IPS DF 6.9 (cell line): Measurements from ENCODE around the gene MGMT.
"Not testable (repeated sequence)": the region's sequence is repeated elsewhere in the genome, so short reads cannot be mapped to it uniquely, and the experiment has no call there.

Experiments used
- DNase-seq: peaks from one replicate; pipeline ENCODE4 v3.0.0-alpha.2; 2013; ENCODE audit warnings: low read depth, low spot score
- H3K27ac ChIP-seq: one replicate; pipeline ENCODE4 v1.5.1; 2013; ENCODE audit warnings: low read length, control low read depth
- H3K27me3 ChIP-seq: 2 replicates; pipeline ENCODE4 v1.6.1; 2013; ENCODE audit warnings: mild to moderate bottlenecking, low read length; ENCODE audit not compliant: control insufficient read depth, insufficient read depth
- H3K36me3 ChIP-seq: 2 replicates; pipeline ENCODE4 v1.6.1; 2013; ENCODE audit warnings: low read length; ENCODE audit not compliant: control insufficient read depth, insufficient read depth
- H3K4me1 ChIP-seq: 2 replicates; pipeline ENCODE4 v1.6.1; 2013; ENCODE audit warnings: low read length; ENCODE audit not compliant: control insufficient read depth, insufficient read depth
- H3K4me3 ChIP-seq: 2 replicates; pipeline ENCODE4 v1.5.1; 2013; ENCODE audit warnings: mild to moderate bottlenecking, low read length
- H3K9me3 ChIP-seq: 2 replicates; pipeline ENCODE4 v1.6.1; 2013; ENCODE audit warnings: low read length, inconsistent platforms; ENCODE audit not compliant: control insufficient read depth, insufficient read depth
- WGBS: extraction: QIAGEN DNeasy Blood & Tissue Kit; methylation state at CpG from one replicate; pipeline ENCODE4 v1.1.7; 2013; ENCODE audit warnings: mixed read lengths, missing lambda C conversion rate; ENCODE audit not compliant: insufficient read length, insufficient coverage; 5-methylcytosine and 5-hydroxymethylcytosine counted together

The MGMT gene

DNA sequence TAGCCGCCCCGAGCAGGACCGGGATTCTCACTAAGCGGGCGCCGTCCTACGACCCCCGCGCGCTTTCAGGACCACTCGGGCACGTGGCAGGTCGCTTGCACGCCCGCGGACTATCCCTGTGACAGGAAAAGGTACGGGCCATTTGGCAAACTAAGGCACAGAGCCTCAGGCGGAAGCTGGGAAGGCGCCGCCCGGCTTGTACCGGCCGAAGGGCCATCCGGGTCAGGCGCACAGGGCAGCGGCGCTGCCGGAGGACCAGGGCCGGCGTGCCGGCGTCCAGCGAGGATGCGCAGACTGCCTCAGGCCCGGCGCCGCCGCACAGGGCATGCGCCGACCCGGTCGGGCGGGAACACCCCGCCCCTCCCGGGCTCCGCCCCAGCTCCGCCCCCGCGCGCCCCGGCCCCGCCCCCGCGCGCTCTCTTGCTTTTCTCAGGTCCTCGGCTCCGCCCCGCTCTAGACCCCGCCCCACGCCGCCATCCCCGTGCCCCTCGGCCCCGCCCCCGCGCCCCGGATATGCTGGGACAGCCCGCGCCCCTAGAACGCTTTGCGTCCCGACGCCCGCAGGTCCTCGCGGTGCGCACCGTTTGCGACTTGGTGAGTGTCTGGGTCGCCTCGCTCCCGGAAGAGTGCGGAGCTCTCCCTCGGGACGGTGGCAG lies at the start of gene MGMT:
MGMT (plus strand) TSS at position 539 of the 656 bp plus-strand sequence.
- no peaks in the 10 kb centered on the region for H3K36me3 ChIP-seq
- no peak within 1 kb of the TSS for H3K27ac ChIP-seq
- H3K9me3 ChIP-seq: no peaks in the 10 kb centered on the region
- H3K27me3 ChIP-seq: no peaks in the 10 kb centered on the region
- DNase-seq: no peak
- no CpG with 5 or more reads among the region's 85 CpGs for WGBS
- peak within 1 kb of the TSS; percentile 60; the same call in 1 of the 2 replicates for H3K4me3 ChIP-seq
- peaks cover 6% of the 10 kb centered on the region for H3K4me1 ChIP-seq

DNA sequence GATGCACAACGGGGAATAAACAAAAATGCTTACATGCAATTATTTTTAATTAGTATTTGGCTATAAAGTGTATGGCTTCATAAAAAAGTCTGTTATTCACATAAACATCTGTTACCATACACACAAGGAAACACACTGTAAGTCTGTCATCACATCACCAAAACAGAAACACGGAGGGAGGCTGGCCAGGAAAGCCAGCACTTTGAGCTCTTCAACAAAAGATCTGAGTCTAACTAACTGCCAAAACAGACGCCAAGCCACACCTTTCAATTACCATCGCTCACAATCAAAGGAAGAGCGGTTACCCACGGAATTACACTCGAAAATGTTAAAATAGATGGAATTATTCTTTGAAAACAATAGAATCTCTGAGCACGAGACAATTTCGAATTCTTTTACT lies 49.2 kb upstream of the MGMT start:
- H3K36me3 ChIP-seq: no peaks in the 10 kb centered on the region
- H3K27ac ChIP-seq: no peak overlapping the region
- no CpG with 5 or more reads among the region's 9 CpGs for WGBS
- no peak for DNase-seq
- H3K9me3 ChIP-seq: no peaks in the 10 kb centered on the region
- H3K4me3 ChIP-seq: no peak overlapping the region
- no peaks in the 10 kb centered on the region for H3K4me1 ChIP-seq
- H3K27me3 ChIP-seq: no peaks in the 10 kb centered on the region

DNA sequence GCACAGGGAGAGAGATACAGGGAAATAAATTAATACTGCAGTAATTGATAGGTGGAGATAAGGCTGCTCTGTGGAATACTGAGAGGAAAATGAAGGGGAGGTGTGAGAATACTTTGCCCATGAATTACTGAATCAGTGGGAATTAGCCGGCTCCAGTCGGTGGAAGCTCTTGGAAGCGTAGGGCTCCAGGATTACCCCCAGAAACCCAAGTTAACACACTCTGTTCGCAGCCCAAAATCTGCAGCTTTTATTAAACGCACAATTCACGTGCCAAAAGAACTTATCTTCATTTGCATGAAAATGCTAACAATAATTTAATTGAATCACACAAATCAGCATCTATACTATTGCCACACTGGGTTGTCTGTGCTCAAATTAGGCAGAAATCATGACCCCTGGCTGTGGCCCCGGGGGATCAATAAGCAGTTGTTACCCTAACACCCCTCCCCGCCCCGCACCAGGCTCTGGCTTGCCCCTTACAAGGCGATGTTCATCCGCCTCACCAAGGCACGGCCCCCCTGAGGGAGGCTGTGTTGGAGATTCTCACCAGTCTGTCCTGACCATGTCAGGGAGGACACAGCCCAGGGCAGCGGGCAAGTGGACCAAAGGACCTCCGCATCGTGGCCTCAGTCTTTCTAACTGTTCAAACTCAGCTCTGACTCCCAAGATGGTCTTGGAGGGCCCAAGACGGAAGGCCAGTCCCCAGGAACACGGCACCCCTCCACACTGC lies 48.4 kb upstream of the MGMT start:
- Histone ChIP-seq H3K27me3 (no peaks in the 10 kb centered on the region), H3K4me3 (no peak overlapping the region), H3K9me3 (no peaks in the 10 kb centered on the region), H3K36me3 (no peaks in the 10 kb centered on the region), H3K4me1 (no peaks in the 10 kb centered on the region), H3K27ac (no peak overlapping the region)
- whole genome bisulfite sequencing: no CpG with 5 or more reads among the region's 17 CpGs
- DNase-seq: no peak

DNA sequence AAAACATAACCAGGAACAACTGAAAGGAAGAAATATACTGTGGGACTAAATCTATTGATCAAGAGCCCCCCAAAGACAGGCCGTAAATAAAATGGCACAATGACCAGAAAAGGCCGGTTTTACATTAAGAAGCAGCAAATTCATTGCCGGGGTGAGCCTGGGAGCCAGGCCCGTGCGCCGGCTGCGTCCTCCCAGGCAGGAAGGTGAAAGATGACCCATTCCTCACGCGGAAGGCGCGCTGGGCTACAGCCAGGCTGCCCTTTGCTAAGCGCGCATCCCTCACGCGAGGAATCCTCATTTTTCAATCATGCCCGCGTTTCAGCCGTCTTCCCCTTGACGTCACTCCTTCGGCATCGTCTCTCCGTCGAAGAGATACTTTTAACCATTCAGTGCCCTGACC lies 47.6 kb upstream of the MGMT start:
- WGBS: no CpG with 5 or more reads among the region's 23 CpGs
- no peaks in the 10 kb centered on the region for H3K36me3 ChIP-seq
- no peak for DNase-seq
- no peaks in the 10 kb centered on the region for H3K9me3 ChIP-seq
- H3K4me3 ChIP-seq: no peak overlapping the region
- no peaks in the 10 kb centered on the region for H3K4me1 ChIP-seq
- no peak overlapping the region for H3K27ac ChIP-seq
- H3K27me3 ChIP-seq: no peaks in the 10 kb centered on the region

DNA sequence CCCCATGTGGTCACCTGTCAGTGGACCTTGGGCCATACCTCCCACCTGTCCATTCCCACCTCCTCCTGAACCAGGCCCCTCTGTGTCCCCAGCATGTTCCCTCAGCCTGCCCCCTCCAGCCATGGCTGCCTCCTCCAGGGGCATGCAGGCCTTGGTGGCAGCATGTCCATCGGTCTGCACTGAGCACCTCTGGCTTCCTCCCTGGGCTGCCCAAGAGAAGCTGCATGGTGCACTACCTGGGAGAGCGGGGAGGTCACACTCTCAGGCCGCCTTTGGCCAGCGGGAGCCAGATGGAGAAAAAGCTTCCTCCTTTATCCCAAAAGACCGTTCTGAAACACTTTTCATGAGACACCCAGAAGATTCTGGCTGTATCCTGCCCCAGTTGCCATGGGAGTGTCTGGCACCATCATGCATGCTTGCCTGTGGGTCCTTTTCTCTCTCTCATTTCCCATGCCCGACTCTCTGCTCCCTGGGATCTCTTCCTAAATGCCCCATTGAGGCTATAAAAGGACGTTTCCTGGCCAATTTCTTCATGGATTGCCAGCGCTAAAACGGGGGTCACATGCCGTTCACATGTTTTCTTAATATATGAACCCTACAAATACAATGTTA lies 45.5 kb upstream of the MGMT start:
- H3K4me3 ChIP-seq: no peak overlapping the region
- WGBS: no CpG with 5 or more reads among the region's 10 CpGs
- DNase-seq: no peak

DNA sequence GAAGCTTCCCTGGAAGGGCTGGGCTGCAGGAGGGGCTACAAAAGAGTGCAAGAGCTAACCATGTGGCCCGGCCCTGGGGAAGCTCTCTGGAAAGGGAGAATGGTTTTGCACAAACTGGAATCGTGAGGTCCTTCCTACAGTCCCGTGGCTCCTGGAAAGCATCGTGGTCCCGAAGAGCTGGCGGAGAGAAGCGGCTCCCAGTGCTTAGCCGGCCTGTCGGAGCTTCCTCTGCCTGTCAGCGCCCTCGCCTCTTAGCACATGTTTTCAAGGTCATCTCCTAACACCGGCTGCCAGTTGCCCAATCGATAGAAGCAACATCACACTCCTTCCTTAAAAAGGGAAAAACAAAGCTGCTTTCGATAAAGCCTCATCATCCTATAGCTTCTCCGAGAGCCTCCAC lies 42.1 kb upstream of the MGMT start:
- DNase-seq: no peak
- Histone ChIP-seq H3K27me3 (no peaks in the 10 kb centered on the region), H3K4me3 (no peak overlapping the region), H3K4me1 (no peaks in the 10 kb centered on the region), H3K9me3 (no peaks in the 10 kb centered on the region), H3K27ac (no peak overlapping the region), H3K36me3 (no peaks in the 10 kb centered on the region)
- WGBS: no CpG with 5 or more reads among the region's 15 CpGs

More for the DNA sequence above, 45.5 kb upstream of the MGMT start:
- Histone ChIP-seq H3K9me3 (no peaks in the 10 kb centered on the region), H3K4me1 (no peaks in the 10 kb centered on the region), H3K27me3 (no peaks in the 10 kb centered on the region), H3K27ac (no peak overlapping the region), H3K36me3 (no peaks in the 10 kb centered on the region)

DNA sequence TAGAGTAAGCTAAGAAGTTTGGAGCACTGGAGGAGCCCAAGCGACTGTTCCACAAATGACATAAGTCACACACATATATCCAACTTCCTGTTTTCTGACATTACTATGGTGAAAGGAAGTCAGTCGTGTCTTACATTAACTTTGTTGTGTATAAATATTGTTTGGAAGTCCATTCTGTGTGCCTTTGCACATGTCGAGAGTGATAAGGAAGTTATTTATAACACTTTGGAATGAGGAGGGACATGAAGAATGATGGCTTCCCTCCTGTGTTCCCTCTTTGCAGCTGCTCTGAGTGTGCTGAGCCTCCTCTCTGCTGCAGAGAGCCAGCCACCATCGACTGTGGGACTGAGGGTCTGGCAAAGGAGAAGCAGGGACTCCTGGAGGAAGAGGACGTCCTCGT lies 40.4 kb upstream of the MGMT start:
- Histone ChIP-seq H3K4me1 (no peaks in the 10 kb centered on the region), H3K27ac (no peak overlapping the region), H3K36me3 (no peaks in the 10 kb centered on the region), H3K27me3 (no peaks in the 10 kb centered on the region), H3K9me3 (no peaks in the 10 kb centered on the region), H3K4me3 (no peak overlapping the region)
- no CpG with 5 or more reads among the region's 6 CpGs for WGBS
- DNase-seq: no peak

DNA sequence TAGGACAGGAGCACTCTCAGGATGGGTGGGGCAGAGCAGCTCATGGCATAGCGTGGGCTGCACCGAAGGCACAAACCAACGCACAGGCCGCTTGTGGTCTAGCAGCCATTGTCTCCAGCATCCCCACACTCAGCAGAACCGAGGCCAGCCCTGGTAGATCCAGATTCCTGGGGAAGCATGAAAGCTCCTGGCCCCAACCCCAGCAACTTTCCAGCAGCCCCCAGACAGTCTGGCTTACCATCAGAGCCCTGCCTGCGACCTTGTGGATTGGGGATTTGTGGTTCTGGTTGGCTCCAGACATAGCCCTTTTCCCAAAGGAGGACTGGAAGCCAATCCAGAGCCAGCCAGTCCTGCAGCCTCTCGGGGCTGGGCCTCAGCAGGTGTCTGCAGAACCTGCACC lies 33.8 kb upstream of the MGMT start:
- 0 out of 2 replicates have a peak, but pooled peaks cover 2% of the 10 kb centered on the region for H3K4me1 ChIP-seq
- H3K27ac ChIP-seq: no peak overlapping the region
- WGBS: no CpG with 5 or more reads among the region's 7 CpGs
- H3K27me3 ChIP-seq: no peaks in the 10 kb centered on the region
- no peaks in the 10 kb centered on the region for H3K9me3 ChIP-seq
- H3K36me3 ChIP-seq: no peaks in the 10 kb centered on the region
- no peak overlapping the region for H3K4me3 ChIP-seq
- DNase-seq: no peak

DNA sequence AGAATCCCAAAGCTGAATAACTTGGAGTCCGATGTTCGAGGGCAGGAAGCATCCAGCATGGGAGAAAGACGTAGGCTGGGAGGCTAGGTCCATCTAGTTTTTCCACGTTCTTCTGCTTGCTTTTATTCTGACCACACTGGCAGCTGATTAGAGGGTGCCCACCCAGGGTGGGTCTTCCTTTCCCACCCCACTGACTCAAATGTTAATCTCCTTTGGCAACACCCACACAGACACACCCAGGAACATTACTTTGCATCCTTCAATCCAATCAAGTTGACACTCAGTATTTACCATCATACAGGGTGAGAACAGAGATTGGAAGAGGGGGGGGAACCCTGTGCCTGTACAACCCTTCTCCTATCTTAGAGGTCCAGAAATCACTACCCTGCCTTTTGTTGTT lies 31.3 kb upstream of the MGMT start:
- no CpG with 5 or more reads among the region's 4 CpGs for WGBS
- not testable (repeated sequence) for H3K4me1 ChIP-seq, H3K9me3 ChIP-seq, DNase-seq, H3K27ac ChIP-seq, H3K4me3 ChIP-seq, H3K36me3 ChIP-seq, H3K27me3 ChIP-seq

DNA sequence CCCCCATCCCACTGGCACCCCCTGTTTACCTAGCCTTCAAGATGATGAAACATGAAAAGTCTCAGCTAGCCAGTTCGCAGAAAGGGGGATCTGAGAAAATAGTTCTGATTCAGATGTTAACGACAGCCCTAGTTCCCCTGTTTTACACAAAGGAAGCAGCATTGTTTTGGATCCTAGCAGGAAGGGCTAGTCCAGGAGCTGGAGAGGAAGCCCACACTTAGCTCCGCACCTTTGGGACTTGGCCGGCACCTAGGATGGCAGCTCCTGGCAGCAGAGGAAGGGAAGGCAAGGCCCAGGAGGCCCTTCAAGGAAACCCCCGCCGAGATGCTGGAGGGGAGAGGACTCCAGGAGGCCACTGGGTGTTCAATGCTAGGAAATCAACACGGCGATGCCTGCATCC lies 29.0 kb upstream of the MGMT start:
- Histone ChIP-seq H3K9me3 (no peaks in the 10 kb centered on the region), H3K27me3 (no peaks in the 10 kb centered on the region), H3K4me3 (no peak overlapping the region), H3K4me1 (peaks cover 2% of the 10 kb centered on the region; the same call in 1 of the 2 replicates), H3K27ac (no peak overlapping the region), H3K36me3 (no peaks in the 10 kb centered on the region)
- WGBS: no CpG with 5 or more reads among the region's 8 CpGs
- DNase-seq: peak; percentile 9
